IMR-90 (cell line): Measurements from ENCODE around the gene TPTE. TPM values are rescaled to one million over a fixed set of nuclear protein-coding genes. Genes with fewer than 3 reads are reported as not detected.

Experiments used
- ATAC-seq: fragments of 200-7000 bp; cut with Tn5 transposase; 2 replicates; pipeline ENCODE4 v1.9.1; 2020; ENCODE audit warnings: low read depth, mild to moderate bottlenecking, moderate library complexity
- BruUV-seq: library from RNA; stranded (reverse); fragments of 400-500 nt; replicated peaks from 2 replicates; lab custom pipeline; 2021; lab: Mats Ljungman, UMichigan
- CTCF ChIA-PET: fragments of 300-600 bp; formaldehyde crosslinking; extraction: SDS; loops from one replicate; lab custom pipeline; 2021; ENCODE audit warnings: antibody characterized with exemption; lab: Yijun Ruan, JAX
- POLR2A ChIA-PET: fragments of 300-600 bp; sonication (Branson Sonifier 250); formaldehyde crosslinking; loops from one replicate; lab custom pipeline; 2022; ENCODE audit warnings: antibody characterized with exemption; ENCODE audit not compliant: unreplicated experiment; lab: Charles Lee
- DNase-seq: peaks from one replicate; pipeline ENCODE4 v3.0.0; 2013
- H2AFZ ChIP-seq: replicated peaks from 2 replicates; pipeline ENCODE3; 2013; ENCODE audit warnings: low read length, mild to moderate bottlenecking; ENCODE audit not compliant: poor library complexity
- H2AK5ac ChIP-seq: 2 replicates; pipeline ENCODE4 v1.6.1; 2013; ENCODE audit warnings: low read depth, low read length, inconsistent platforms
- H2AK9ac ChIP-seq: replicated peaks from 2 replicates; pipeline ENCODE3; 2013; ENCODE audit warnings: mild to moderate bottlenecking, low read depth, low read length, moderate library complexity; ENCODE audit not compliant: poor library complexity
- H2BK120ac ChIP-seq: 2 replicates; pipeline ENCODE4 v1.6.1; 2013; ENCODE audit warnings: low read depth, low read length, inconsistent platforms
- H2BK15ac ChIP-seq: 3 replicates; pipeline ENCODE4 v1.6.1; 2013; ENCODE audit warnings: low read depth, low read length, inconsistent platforms
- H2BK20ac ChIP-seq: 2 replicates; pipeline ENCODE4 v1.6.1; 2013; ENCODE audit warnings: low read depth, mild to moderate bottlenecking, inconsistent platforms, low read length, moderate library complexity
- H2BK5ac ChIP-seq: 2 replicates; pipeline ENCODE4 v1.6.1; 2013; ENCODE audit warnings: mild to moderate bottlenecking, low read depth, low read length, inconsistent platforms; ENCODE audit not compliant: poor library complexity, severe bottlenecking
- H3K14ac ChIP-seq: replicated peaks from 2 replicates; pipeline ENCODE4 v1.6.1; 2013; ENCODE audit warnings: low read depth, low read length, inconsistent platforms
- H3K18ac ChIP-seq: 2 replicates; pipeline ENCODE4 v1.6.1; 2013; ENCODE audit warnings: low read depth, low read length, control low read depth
- H3K23ac ChIP-seq: 2 replicates; pipeline ENCODE4 v1.6.1; 2013; ENCODE audit warnings: low read depth, low read length, inconsistent platforms
- H3K27ac ChIP-seq: 2 replicates; pipeline ENCODE4 v1.5.1; 2013; ENCODE audit warnings: mild to moderate bottlenecking, control low read depth, low read length; ENCODE audit not compliant: insufficient read depth
- H3K27me3 ChIP-seq: 2 replicates; pipeline ENCODE4 v1.6.1; 2013; ENCODE audit warnings: low read length; ENCODE audit not compliant: control insufficient read depth, insufficient read depth
- H3K36me3 ChIP-seq: 2 replicates; pipeline ENCODE4 v1.6.1; 2013; ENCODE audit warnings: low read length, mixed read lengths; ENCODE audit not compliant: control insufficient read depth, insufficient read depth
- H3K4ac ChIP-seq: 2 replicates; pipeline ENCODE4 v1.6.1; 2013; ENCODE audit warnings: low read depth, low read length, inconsistent platforms
- H3K4me1 ChIP-seq: 2 replicates; pipeline ENCODE4 v1.6.1; 2013; ENCODE audit warnings: low read length, mixed read lengths; ENCODE audit not compliant: control insufficient read depth, insufficient read depth
- H3K4me2 ChIP-seq: 2 replicates; pipeline ENCODE4 v1.6.1; 2013; ENCODE audit warnings: low read depth, mild to moderate bottlenecking, control low read depth, low read length, moderate library complexity
- H3K4me3 ChIP-seq: 2 replicates; pipeline ENCODE4 v1.5.1; 2013; ENCODE audit warnings: low read depth, mild to moderate bottlenecking, control low read depth, low read length, moderate library complexity; ENCODE audit not compliant: insufficient read depth
- H3K56ac ChIP-seq: 2 replicates; pipeline ENCODE4 v1.6.1; 2013; ENCODE audit warnings: low read length, inconsistent platforms; ENCODE audit not compliant: insufficient read depth; ENCODE audit errors: extremely low read depth
- H3K79me1 ChIP-seq, 2 experiments: 2 replicates each; pipeline ENCODE4 v1.6.1; 2013; ENCODE audit warnings: low read length in 2 of 2, inconsistent platforms in 1 of 2, low read depth in 1 of 2
- H3K9ac ChIP-seq: 2 replicates; pipeline ENCODE4 v1.6.1; 2013; ENCODE audit warnings: low read depth, low read length, control low read depth
- H3K9me1 ChIP-seq: 2 replicates; pipeline ENCODE4 v1.6.1; 2013; ENCODE audit warnings: low read length, inconsistent platforms; ENCODE audit not compliant: insufficient read depth
- H3K9me3 ChIP-seq: 2 replicates; pipeline ENCODE4 v1.6.1; 2013; ENCODE audit warnings: low read length; ENCODE audit not compliant: control insufficient read depth, insufficient read depth
- H4K20me1 ChIP-seq: 2 replicates; pipeline ENCODE4 v1.6.1; 2013; ENCODE audit warnings: low read length, inconsistent platforms; ENCODE audit not compliant: insufficient read depth
- H4K5ac ChIP-seq: 2 replicates; pipeline ENCODE4 v1.6.1; 2013; ENCODE audit warnings: mild to moderate bottlenecking, low read depth, low read length, control low read depth
- H4K8ac ChIP-seq, 2 experiments: 2 replicates each; pipeline ENCODE4 v1.6.1; 2013; ENCODE audit warnings: low read depth in 2 of 2, low read length in 2 of 2, control low read depth in 1 of 2, inconsistent platforms in 1 of 2
- H4K91ac ChIP-seq: 2 replicates; pipeline ENCODE4 v1.6.1; 2013; ENCODE audit warnings: low read depth, low read length, inconsistent platforms; ENCODE audit not compliant: insufficient read depth
- BHLHE40 ChIP-seq: fragments of 150-350 bp; IDR thresholded peaks from 2 replicates; pipeline ENCODE4 v1.6.1; 2016; ENCODE audit warnings: mild to moderate bottlenecking, low read depth, low read length
- CHD1 ChIP-seq: IDR thresholded peaks from 2 replicates; pipeline ENCODE4 v1.6.1; 2012; ENCODE audit warnings: low read depth, low read length, improper control_type of control experiment
- FOS ChIP-seq: fragments of 150-350 bp; IDR thresholded peaks from 2 replicates; pipeline ENCODE4 v1.6.1; 2016; ENCODE audit warnings: low read depth, low read length
- MAFK ChIP-seq: IDR thresholded peaks from 2 replicates; pipeline ENCODE4 v1.6.1; 2012; ENCODE audit warnings: low read depth, low read length, improper control_type of control experiment
- MAZ ChIP-seq: IDR thresholded peaks from 2 replicates; pipeline ENCODE4 v1.6.1; 2012; ENCODE audit warnings: low read depth, mild to moderate bottlenecking, low read length, improper control_type of control experiment, moderate library complexity, borderline replicate concordance
- MXI1 ChIP-seq: IDR thresholded peaks from 2 replicates; pipeline ENCODE4 v1.6.1; 2012; ENCODE audit warnings: low read depth, mild to moderate bottlenecking, low read length, moderate library complexity, borderline replicate concordance
- NFE2L2 ChIP-seq: fragments of 150-350 bp; IDR thresholded peaks from 2 replicates; pipeline ENCODE4 v1.6.1; 2016; ENCODE audit warnings: low read depth, mild to moderate bottlenecking, low read length
- RAD21 ChIP-seq: IDR thresholded peaks from 2 replicates; pipeline ENCODE4 v1.6.1; 2012; ENCODE audit warnings: low read length, improper control_type of control experiment
- RFX5 ChIP-seq: IDR thresholded peaks from 2 replicates; pipeline ENCODE4 v1.8.0; 2012; ENCODE audit warnings: low read depth, mild to moderate bottlenecking, low read length, moderate library complexity
- SMC3 ChIP-seq: fragments of 150-350 bp; IDR thresholded peaks from 2 replicates; pipeline ENCODE4 v1.6.1; 2016; ENCODE audit warnings: low read depth, mild to moderate bottlenecking, antibody characterized with exemption, low read length, moderate library complexity
- USF2 ChIP-seq: fragments of 150-350 bp; IDR thresholded peaks from 2 replicates; pipeline ENCODE4 v1.6.1; 2017; ENCODE audit warnings: mild to moderate bottlenecking, antibody characterized with exemption, low read length, low read depth
- WGBS, 2 experiments: methylation state at CpG; one replicate each; pipeline versions ENCODE4 v1.1.5 to v1.1.7; 2013; ENCODE audit warnings: missing lambda C conversion rate in 2 of 2; ENCODE audit not compliant: insufficient read length in 1 of 2; ENCODE audit errors: extremely low coverage in 2 of 2; 5-methylcytosine and 5-hydroxymethylcytosine counted together
- dilution Hi-C: fragments of 300-500 bp; cut with HindIII; formaldehyde crosslinking; loops from one replicate; pipeline ENCODE4 v1.14.3; 2018; ENCODE audit warnings: low sequenced_read_pairs; ENCODE audit not compliant: unreplicated experiment
- in situ Hi-C: fragments of 300-500 bp; cut with MboI; formaldehyde crosslinking; loops from 3 replicates; pipeline ENCODE4 v1.14.3; 2019; ENCODE audit warnings: low sequenced_read_pairs, inconsistent platforms, mixed read lengths
- intact Hi-C: fragments of 100-400 bp; cut with micrococcal nuclease; formaldehyde crosslinking; loops from 2 replicates; pipeline ENCODE4 v1.10.0; 2022
- polyA plus RNA-seq, 3 experiments: library from polyadenylated mRNA; depleted of rRNA; stranded (reverse); fragments of >200 nt; gene quantifications; 2 replicates each; pipeline ENCODE4 v1.2.3, GENCODE V29; 2012; ENCODE audit warnings: low replicate concordance in 1 of 3
- total RNA-seq: library from RNA; depleted of rRNA; stranded (reverse); fragments of >200 nt; gene quantifications from 2 replicates; pipeline ENCODE4 v1.2.3, GENCODE V29; 2012
- TF ChIP-seq, protein P1 (sequence below): conservative IDR thresholded peaks from 2 replicates; pipeline ENCODE4 v1.5.1; 2012; ENCODE audit warnings: mild to moderate bottlenecking, low read depth, low read length, improper control_type of control experiment
- TF ChIP-seq, protein P2 (sequence below): fragments of 150-350 bp; IDR thresholded peaks from 2 replicates; pipeline ENCODE4 v1.6.1; 2016; ENCODE audit warnings: low read depth, mild to moderate bottlenecking, low read length, moderate library complexity, borderline replicate concordance

TPTE gene
- total and polyA plus RNA-seq, 2 of the 4 experiments (the other 2 are of a cell fraction) = not detected

GRCh38 chr21:10539956-10540355 is 18.6 kb downstream of the TPTE start:
- Histone ChIP-seq H4K20me1 (no peaks in the 10 kb centered on the region), H3K27me3 (no peaks in the 10 kb centered on the region), H3K18ac (no peak overlapping the region), H3K4me1 (no peaks in the 10 kb centered on the region), H3K23ac (no peak overlapping the region), H3K14ac (no peak overlapping the region), H2AFZ (no peak overlapping the region), H3K4me3 (no peak overlapping the region), H2AK9ac (no peak overlapping the region), H4K91ac (no peak overlapping the region), H2BK15ac (no peak overlapping the region), H3K36me3 (no peaks in the 10 kb centered on the region), H3K56ac (no peak overlapping the region), H2BK20ac (no peak overlapping the region), H2BK5ac (no peak overlapping the region), H3K4ac (no peak overlapping the region), H3K9ac (no peak overlapping the region), H2BK120ac (no peak overlapping the region), H3K9me1 (no peaks in the 10 kb centered on the region), H3K27ac (no peak overlapping the region), H2AK5ac (no peak overlapping the region), H3K4me2 (no peak overlapping the region), H3K79me1 (no peaks in the 10 kb centered on the region), H4K8ac (no peak overlapping the region), H3K9me3 (peaks cover 32% of the 10 kb centered on the region), H4K5ac (no peak overlapping the region)
- TF ChIP-seq, protein P1, sequence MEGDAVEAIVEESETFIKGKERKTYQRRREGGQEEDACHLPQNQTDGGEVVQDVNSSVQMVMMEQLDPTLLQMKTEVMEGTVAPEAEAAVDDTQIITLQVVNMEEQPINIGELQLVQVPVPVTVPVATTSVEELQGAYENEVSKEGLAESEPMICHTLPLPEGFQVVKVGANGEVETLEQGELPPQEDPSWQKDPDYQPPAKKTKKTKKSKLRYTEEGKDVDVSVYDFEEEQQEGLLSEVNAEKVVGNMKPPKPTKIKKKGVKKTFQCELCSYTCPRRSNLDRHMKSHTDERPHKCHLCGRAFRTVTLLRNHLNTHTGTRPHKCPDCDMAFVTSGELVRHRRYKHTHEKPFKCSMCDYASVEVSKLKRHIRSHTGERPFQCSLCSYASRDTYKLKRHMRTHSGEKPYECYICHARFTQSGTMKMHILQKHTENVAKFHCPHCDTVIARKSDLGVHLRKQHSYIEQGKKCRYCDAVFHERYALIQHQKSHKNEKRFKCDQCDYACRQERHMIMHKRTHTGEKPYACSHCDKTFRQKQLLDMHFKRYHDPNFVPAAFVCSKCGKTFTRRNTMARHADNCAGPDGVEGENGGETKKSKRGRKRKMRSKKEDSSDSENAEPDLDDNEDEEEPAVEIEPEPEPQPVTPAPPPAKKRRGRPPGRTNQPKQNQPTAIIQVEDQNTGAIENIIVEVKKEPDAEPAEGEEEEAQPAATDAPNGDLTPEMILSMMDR = no peak
- no peak for TF ChIP-seq NFE2L2
- TF ChIP-seq USF2 = no peak
- no peak for TF ChIP-seq MAFK
- TF ChIP-seq MXI1 = no peak
- TF ChIP-seq, protein P2, sequence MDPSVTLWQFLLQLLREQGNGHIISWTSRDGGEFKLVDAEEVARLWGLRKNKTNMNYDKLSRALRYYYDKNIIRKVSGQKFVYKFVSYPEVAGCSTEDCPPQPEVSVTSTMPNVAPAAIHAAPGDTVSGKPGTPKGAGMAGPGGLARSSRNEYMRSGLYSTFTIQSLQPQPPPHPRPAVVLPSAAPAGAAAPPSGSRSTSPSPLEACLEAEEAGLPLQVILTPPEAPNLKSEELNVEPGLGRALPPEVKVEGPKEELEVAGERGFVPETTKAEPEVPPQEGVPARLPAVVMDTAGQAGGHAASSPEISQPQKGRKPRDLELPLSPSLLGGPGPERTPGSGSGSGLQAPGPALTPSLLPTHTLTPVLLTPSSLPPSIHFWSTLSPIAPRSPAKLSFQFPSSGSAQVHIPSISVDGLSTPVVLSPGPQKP = no peak
- TF ChIP-seq RFX5 = no peak
- no peak for TF ChIP-seq CHD1
- TF ChIP-seq RAD21 = no peak
- no peak for TF ChIP-seq BHLHE40
- TF ChIP-seq FOS = no peak
- no peak for TF ChIP-seq SMC3
- no peak for TF ChIP-seq MAZ
- BruUV-seq = no TSS peak
- CTCF ChIA-PET = no interaction called here
- POLR2A ChIA-PET = no interaction called here
- DNase-seq (no peak), ATAC-seq (no peak)
- intact Hi-C loops = no loop called here
- in situ Hi-C loops = no loop called here
- dilution Hi-C loops = no loop called here
- WGBS, 2 experiments = no CpG with 5 or more reads among the region's 3 CpGs
